ENCODE data around the gene MTHFD1L. TPM values are rescaled to one million over a fixed set of nuclear protein-coding genes. Genes with fewer than 3 reads are reported as not detected.
"Not testable (repeated sequence)": the region's sequence is repeated elsewhere in the genome, so short reads cannot be mapped to it uniquely, and the experiment has no call there.

MTHFD1L gene
- total RNA-seq, 2 donors from 2014 or later: 13.0 to 19.1 TPM

- peaks cover 34% of the 10 kb centered on the region for H3K4me1 ChIP-seq
- intact Hi-C loops (cut with DNase I); H3K36me3 ChIP-seq (replicated peaks in 1 of 2; ENCODE audit: insufficient read depth in 1 of 2, low read depth in 2 of 2); ATAC-seq; H3K27me3 ChIP-seq; H3K9me3 ChIP-seq; H3K4me3 ChIP-seq: not testable (repeated sequence)
- 47% methylated on average over 3 of the region's 3 CpGs for WGBS, 2 donors
- peak overlapping the region; percentile 73 to 94 (median 87) for H3K27ac ChIP-seq
- peak in 3 of 4 donors; percentile 31 to 77 (median 67) for DNase-seq
- TF ChIP-seq POLR2A (IDR thresholded peaks at IDR 0.05): peak; percentile 47 to 59 (median 51)
Measured at GRCh38 chr6:151036211-151036721, 170.8 kb downstream of the MTHFD1L start.

DNA sequence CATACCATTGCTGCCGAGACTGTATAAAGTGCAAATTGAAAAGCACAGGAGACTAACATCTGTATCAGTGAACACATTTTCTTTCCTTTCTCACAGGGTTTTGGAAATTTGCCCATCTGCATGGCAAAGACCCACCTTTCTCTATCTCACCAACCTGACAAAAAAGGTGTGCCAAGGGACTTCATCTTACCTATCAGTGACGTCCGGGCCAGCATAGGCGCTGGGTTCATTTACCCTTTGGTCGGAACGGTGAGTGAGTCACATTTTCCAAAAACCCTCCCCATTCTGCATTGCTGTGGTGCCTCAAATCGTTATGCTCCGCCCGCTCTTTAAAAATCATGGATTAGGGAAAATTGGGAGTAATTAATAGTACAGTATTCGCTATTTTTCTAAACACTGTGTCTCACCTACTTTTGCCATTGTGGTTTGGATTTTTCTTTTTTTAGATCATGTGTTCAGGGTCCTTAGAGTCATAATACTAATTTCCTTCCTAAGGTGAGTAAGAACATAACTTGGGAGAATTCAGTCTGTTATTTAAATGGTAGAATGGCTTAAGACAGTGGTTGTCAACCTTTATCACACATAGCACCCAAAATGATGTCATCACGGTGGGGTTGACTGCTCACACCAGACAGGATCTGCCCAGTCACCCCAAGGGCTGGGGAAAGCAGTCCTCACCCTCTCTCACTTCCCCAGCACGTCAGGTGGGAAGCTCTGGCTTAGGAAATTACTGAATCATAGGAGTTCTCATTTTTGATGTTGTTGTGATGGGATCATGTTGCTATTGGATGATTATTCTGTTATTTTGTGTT, 171.6 kb downstream of the MTHFD1L start:
- intact Hi-C loops (cut with DNase I): no loop called here
- Histone ChIP-seq H3K27me3 (no peaks in the 10 kb centered on the region), H3K4me1 (peaks cover 41% of the 10 kb centered on the region), H3K4me3 (no peak overlapping the region), H3K27ac (peak overlapping the region; percentile 73 to 94 (median 87)), H3K36me3 (replicated peaks in 1 of 2; ENCODE audit: insufficient read depth in 1 of 2, low read depth in 2 of 2) (no peaks in the 10 kb centered on the region), H3K9me3 (no peaks in the 10 kb centered on the region)
- peak in 1 of 4 donors; percentile 72 for DNase-seq
- 79 to 87% methylated on average over 12 of the region's 12 CpGs for WGBS, 2 donors
- TF ChIP-seq, protein P1, sequence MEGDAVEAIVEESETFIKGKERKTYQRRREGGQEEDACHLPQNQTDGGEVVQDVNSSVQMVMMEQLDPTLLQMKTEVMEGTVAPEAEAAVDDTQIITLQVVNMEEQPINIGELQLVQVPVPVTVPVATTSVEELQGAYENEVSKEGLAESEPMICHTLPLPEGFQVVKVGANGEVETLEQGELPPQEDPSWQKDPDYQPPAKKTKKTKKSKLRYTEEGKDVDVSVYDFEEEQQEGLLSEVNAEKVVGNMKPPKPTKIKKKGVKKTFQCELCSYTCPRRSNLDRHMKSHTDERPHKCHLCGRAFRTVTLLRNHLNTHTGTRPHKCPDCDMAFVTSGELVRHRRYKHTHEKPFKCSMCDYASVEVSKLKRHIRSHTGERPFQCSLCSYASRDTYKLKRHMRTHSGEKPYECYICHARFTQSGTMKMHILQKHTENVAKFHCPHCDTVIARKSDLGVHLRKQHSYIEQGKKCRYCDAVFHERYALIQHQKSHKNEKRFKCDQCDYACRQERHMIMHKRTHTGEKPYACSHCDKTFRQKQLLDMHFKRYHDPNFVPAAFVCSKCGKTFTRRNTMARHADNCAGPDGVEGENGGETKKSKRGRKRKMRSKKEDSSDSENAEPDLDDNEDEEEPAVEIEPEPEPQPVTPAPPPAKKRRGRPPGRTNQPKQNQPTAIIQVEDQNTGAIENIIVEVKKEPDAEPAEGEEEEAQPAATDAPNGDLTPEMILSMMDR (IDR thresholded peaks at IDR 0.05): no peak
- no peak for TF ChIP-seq POLR2A (IDR thresholded peaks at IDR 0.05)
- ATAC-seq: no peak

DNA sequence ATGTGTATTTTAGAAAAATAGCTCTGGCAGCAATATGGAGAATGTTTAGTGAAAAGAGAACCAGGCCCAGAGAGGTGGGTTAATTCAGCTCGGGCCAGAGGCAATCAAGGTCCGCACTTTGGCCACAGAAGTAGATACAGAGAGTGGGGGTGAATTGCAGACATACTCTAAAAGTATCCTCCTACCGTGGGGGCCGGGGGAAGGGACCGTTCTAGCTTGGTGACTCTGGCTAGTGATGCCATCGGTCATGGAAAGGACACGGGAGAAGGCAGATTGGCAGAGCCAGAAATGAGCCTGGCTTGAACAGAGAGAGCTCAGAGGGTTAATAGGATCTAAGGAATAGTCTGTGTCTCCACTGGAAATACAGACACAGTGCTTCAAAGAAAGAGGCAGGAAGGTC, 173.1 kb downstream of the MTHFD1L start:
- 89 to 94% methylated on average over 7 of the region's 7 CpGs for WGBS, 2 donors
- H3K27ac ChIP-seq: no peak overlapping the region
- ATAC-seq: no peak

DNA sequence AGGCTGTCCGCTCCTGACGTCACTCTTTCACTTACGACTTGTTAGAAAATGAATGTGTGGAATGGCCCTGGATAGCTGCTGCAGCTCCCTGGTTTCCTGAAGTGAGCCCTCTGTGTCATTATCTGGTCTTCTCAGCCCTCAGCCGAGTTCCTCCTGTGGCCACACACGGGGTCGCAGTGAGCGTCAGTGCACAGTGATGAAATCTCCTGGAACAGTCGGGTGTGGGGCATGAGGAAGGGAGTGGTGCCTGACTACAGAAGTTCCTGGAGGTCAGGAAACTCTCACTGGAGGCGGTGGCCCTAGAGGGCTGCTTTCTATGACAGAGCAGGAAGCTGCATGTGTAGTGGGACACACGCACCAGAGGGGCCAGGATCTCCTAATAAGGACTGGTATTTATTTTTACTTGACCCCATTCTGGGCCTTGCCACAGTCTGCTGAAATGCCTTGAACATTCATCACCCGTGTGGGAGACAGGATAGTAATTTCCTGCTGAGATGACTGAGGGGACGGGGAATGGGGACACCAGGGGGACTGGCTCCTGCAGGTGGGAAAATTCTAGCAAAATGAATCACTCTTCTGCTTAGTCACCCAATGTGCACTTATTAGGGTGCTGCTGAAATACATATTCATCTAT, 175.5 kb downstream of the MTHFD1L start:
- Histone ChIP-seq H3K27ac (peak overlapping the region; percentile 49 to 95 (median 72)), H3K4me1 (peaks cover 51% of the 10 kb centered on the region)
- H3K9me3 ChIP-seq; H3K36me3 ChIP-seq (replicated peaks in 1 of 2; ENCODE audit: insufficient read depth in 1 of 2, low read depth in 2 of 2); ATAC-seq; H3K4me3 ChIP-seq; intact Hi-C loops (cut with DNase I); H3K27me3 ChIP-seq: not testable (repeated sequence)
- DNase-seq: peak; percentile 35 to 65 (median 52)
- 63 to 79% methylated on average over 12 of the region's 12 CpGs for WGBS, 2 donors

More for the DNA sequence above, 173.1 kb downstream of the MTHFD1L start:
- TF ChIP-seq, protein P1 (IDR thresholded peaks at IDR 0.05): no peak
- no peak for TF ChIP-seq POLR2A (IDR thresholded peaks at IDR 0.05)
- intact Hi-C loops (cut with DNase I): no loop called here
- Histone ChIP-seq H3K4me1 (peaks cover 37% of the 10 kb centered on the region), H3K27me3 (no peaks in the 10 kb centered on the region), H3K4me3 (no peak overlapping the region), H3K9me3 (no peaks in the 10 kb centered on the region), H3K36me3 (replicated peaks in 1 of 2; ENCODE audit: insufficient read depth in 1 of 2, low read depth in 2 of 2) (no peaks in the 10 kb centered on the region)
- DNase-seq: no peak

DNA sequence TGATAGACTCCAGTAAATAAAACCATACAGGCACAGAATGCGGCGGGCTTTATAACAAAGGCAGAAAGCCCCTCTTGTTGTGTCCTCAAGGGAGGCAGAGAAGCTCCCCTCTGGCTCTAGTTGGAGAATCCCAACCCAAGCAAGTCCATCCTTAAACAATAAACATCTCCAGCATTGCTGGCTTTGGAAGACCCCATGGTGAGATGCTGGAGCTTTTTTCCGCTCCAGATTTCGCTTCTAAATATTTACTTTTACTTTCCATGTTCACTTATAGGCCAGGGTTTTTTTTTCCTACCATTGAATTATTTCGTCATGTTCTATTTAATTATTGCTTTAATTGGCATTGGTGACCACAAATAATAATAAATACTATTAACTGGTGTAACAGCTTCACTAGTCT, 176.2 kb downstream of the MTHFD1L start:
- peak overlapping the region; percentile 50 to 95 (median 93) for H3K27ac ChIP-seq
- 93 to 98% methylated on average over 5 of the region's 5 CpGs for WGBS, 2 donors

More for the DNA sequence above, 176.2 kb downstream of the MTHFD1L start:
- ATAC-seq: no peak
- Histone ChIP-seq H3K4me3 (no peak overlapping the region), H3K36me3 (replicated peaks in 1 of 2; ENCODE audit: insufficient read depth in 1 of 2, low read depth in 2 of 2) (no peaks in the 10 kb centered on the region), H3K4me1 (peaks cover 44% of the 10 kb centered on the region), H3K27me3 (no peaks in the 10 kb centered on the region), H3K9me3 (no peaks in the 10 kb centered on the region)
- intact Hi-C loops (cut with DNase I): no loop called here
- TF ChIP-seq, protein P1 (IDR thresholded peaks at IDR 0.05): no peak
- no peak for TF ChIP-seq POLR2A (IDR thresholded peaks at IDR 0.05)
- no peak for DNase-seq

Data from body of pancreas (tissue), 4 donors.